KG1 (cell line): Measurements from ENCODE around the gene MAPRE2.
"Not testable (repeated sequence)": the region's sequence is repeated elsewhere in the genome, so short reads cannot be mapped to it uniquely, and the experiment has no call there.

Experiments used
- DNase-seq: peaks from one replicate; lab custom pipeline; 2025; lab: John Stamatoyannopoulos, UW

The MAPRE2 gene

GRCh38 chr18:35122586-35123224 is 81.5 kb downstream of the MAPRE2 start:
- DNase-seq: no peak

GRCh38 chr18:35123811-35124210 is 82.6 kb downstream of the MAPRE2 start:
- DNase-seq: no peak

- no peak for DNase-seq
Observed at GRCh38 chr18:35127201-35127600, 86.0 kb downstream of the MAPRE2 start.

- DNase-seq: no peak
Observed at GRCh38 chr18:35128675-35129074, 87.5 kb downstream of the MAPRE2 start.

- no peak for DNase-seq
Observed at GRCh38 chr18:35130236-35130635, 89.0 kb downstream of the MAPRE2 start.

- no peak for DNase-seq
Observed at GRCh38 chr18:35131387-35132020, 90.3 kb downstream of the MAPRE2 start.

- DNase-seq: no peak
Observed at GRCh38 chr18:35132021-35132902, 91.0 kb downstream of the MAPRE2 start.

- no peak for DNase-seq
Observed at GRCh38 chr18:35134190-35134730, 93.0 kb downstream of the MAPRE2 start.

- no peak for DNase-seq
Observed at GRCh38 chr18:35134791-35135531, 93.7 kb downstream of the MAPRE2 start.

GRCh38 chr18:35136248-35136647 is 95.0 kb downstream of the MAPRE2 start:
- DNase-seq: no peak

- no peak for DNase-seq
Observed at GRCh38 chr18:35136885-35137284, 95.7 kb downstream of the MAPRE2 start.

GRCh38 chr18:35137632-35138031 is 96.4 kb downstream of the MAPRE2 start:
- DNase-seq: no peak

- DNase-seq: no peak
Observed at GRCh38 chr18:35138773-35139172, 97.6 kb downstream of the MAPRE2 start.

GRCh38 chr18:35139517-35139916 is 98.3 kb downstream of the MAPRE2 start:
- no peak for DNase-seq

- DNase-seq: no peak
Observed at GRCh38 chr18:35141077-35141476, 99.9 kb downstream of the MAPRE2 start.

- DNase-seq: no peak
Observed at GRCh38 chr18:35141567-35142274, 100.5 kb downstream of the MAPRE2 start.

GRCh38 chr18:35142275-35142615 is 101.0 kb downstream of the MAPRE2 start:
- no peak for DNase-seq

GRCh38 chr18:35143622-35144596 is 102.7 kb downstream of the MAPRE2 start:
- DNase-seq: peak; percentile 1

GRCh38 chr18:35144698-35145097 is 103.5 kb downstream of the MAPRE2 start:
- DNase-seq: no peak

GRCh38 chr18:35150195-35150594 is 109.0 kb downstream of the MAPRE2 start:
- not testable (repeated sequence) for DNase-seq
